Stimulated activated CD8-positive, alpha-beta memory T cell treated with anti-CD3 and anti-CD28 coated beads, Interleukin-7, amount 100 ng/mL, for 4 hours (primary cell): ENCODE results near the gene BOC.

ENCODE experiments used
- DNase-seq, 2 donors: peaks; one replicate each; pipeline ENCODE4 v3.0.0-alpha.2; 2020; ENCODE audit warnings: low read depth in 2 of 2

The BOC gene

GRCh38 chr3:113269661-113270060, 58.3 kb downstream of the BOC start:
- DNase-seq = no peak

GRCh38 chr3:113270068-113270467, 58.7 kb downstream of the BOC start:
- no peak for DNase-seq

- no peak for DNase-seq
These were observed 59.4 kb downstream of the BOC start for GRCh38 chr3:113270786-113271185.

GRCh38 chr3:113271189-113271588, 59.8 kb downstream of the BOC start:
- DNase-seq = no peak

GRCh38 chr3:113271594-113272384, 60.4 kb downstream of the BOC start:
- no peak for DNase-seq

GRCh38 chr3:113272385-113272779, 61.0 kb downstream of the BOC start:
- no peak for DNase-seq

GRCh38 chr3:113273011-113273410, 61.7 kb downstream of the BOC start:
- no peak for DNase-seq

- DNase-seq = no peak
These were observed 62.4 kb downstream of the BOC start for GRCh38 chr3:113273604-113274378.

- no peak for DNase-seq
These were observed 63.3 kb downstream of the BOC start for GRCh38 chr3:113274425-113275257.

- DNase-seq = no peak
These were observed 63.9 kb downstream of the BOC start for GRCh38 chr3:113275258-113275556.

- DNase-seq = no peak
These were observed 64.2 kb downstream of the BOC start for GRCh38 chr3:113275583-113275928.

- no peak for DNase-seq
These were observed 64.8 kb downstream of the BOC start for GRCh38 chr3:113275929-113276750.

- no peak for DNase-seq
These were observed 65.4 kb downstream of the BOC start for GRCh38 chr3:113276751-113277080.

GRCh38 chr3:113277414-113277813, 66.1 kb downstream of the BOC start:
- DNase-seq = no peak

- DNase-seq = no peak
These were observed 66.7 kb downstream of the BOC start for GRCh38 chr3:113277941-113278598.

GRCh38 chr3:113278599-113278955, 67.2 kb downstream of the BOC start:
- no peak for DNase-seq

- no peak for DNase-seq
These were observed 68.3 kb downstream of the BOC start for GRCh38 chr3:113279686-113280085.

GRCh38 chr3:113283306-113283705, 71.9 kb downstream of the BOC start:
- no peak for DNase-seq

- no peak for DNase-seq
These were observed 73.2 kb downstream of the BOC start for GRCh38 chr3:113284453-113285050.

- no peak for DNase-seq
These were observed 73.9 kb downstream of the BOC start for GRCh38 chr3:113285226-113285625.

- DNase-seq = no peak
These were observed 74.4 kb downstream of the BOC start for GRCh38 chr3:113285741-113286140.
